H9 (cell line): ENCODE results near the gene TRMT44. TPM values are rescaled to one million over a fixed set of nuclear protein-coding genes. Genes with fewer than 3 reads are reported as not detected.

ENCODE experiments used
- DNase-seq: peaks from one replicate; pipeline ENCODE4 v3.0.0-alpha.2; 2017
- H2AFZ ChIP-seq: one replicate; pipeline ENCODE4 v1.6.1; 2013; ENCODE audit warnings: mild to moderate bottlenecking, low read length, control low read depth, moderate library complexity
- H2AK5ac ChIP-seq: 2 replicates; pipeline ENCODE4 v1.6.1; 2013; ENCODE audit warnings: low read length, control low read depth, mixed read lengths; ENCODE audit not compliant: insufficient read length
- H2BK120ac ChIP-seq: one replicate; pipeline ENCODE4 v1.6.1; 2013; ENCODE audit warnings: low read depth, mild to moderate bottlenecking, low read length, control low read depth, inconsistent platforms; ENCODE audit not compliant: poor library complexity, severe bottlenecking
- H2BK12ac ChIP-seq: 2 replicates; pipeline ENCODE4 v1.6.1; 2013; ENCODE audit warnings: low read length, control low read depth, mixed read lengths, low read depth; ENCODE audit not compliant: insufficient read length
- H2BK15ac ChIP-seq: 2 replicates; pipeline ENCODE4 v1.6.1; 2013; ENCODE audit warnings: low read depth, low read length, control low read depth
- H2BK20ac ChIP-seq: one replicate; pipeline ENCODE4 v1.6.1; 2013; ENCODE audit warnings: low read depth, mild to moderate bottlenecking, low read length, control low read depth, inconsistent platforms; ENCODE audit not compliant: poor library complexity, severe bottlenecking
- H2BK5ac ChIP-seq: 2 replicates; pipeline ENCODE4 v1.6.1; 2013; ENCODE audit warnings: low read length, control low read depth, mixed read lengths; ENCODE audit not compliant: insufficient read length
- H3K14ac ChIP-seq: 2 replicates; pipeline ENCODE4 v1.6.1; 2013; ENCODE audit warnings: low read length, control low read depth; ENCODE audit not compliant: insufficient read depth
- H3K18ac ChIP-seq: 2 replicates; pipeline ENCODE4 v1.6.1; 2013; ENCODE audit warnings: low read depth, mild to moderate bottlenecking, mixed read lengths, low read length, control low read depth; ENCODE audit not compliant: insufficient read length
- H3K23ac ChIP-seq: 2 replicates; pipeline ENCODE4 v1.6.1; 2013; ENCODE audit warnings: low read length, control low read depth, mixed read lengths, low read depth; ENCODE audit not compliant: insufficient read length
- H3K23me2 ChIP-seq: 2 replicates; pipeline ENCODE4 v1.6.1; 2013; ENCODE audit warnings: low read depth, mild to moderate bottlenecking, mixed read lengths, low read length, control low read depth; ENCODE audit not compliant: insufficient read length, poor library complexity, severe bottlenecking
- H3K27ac ChIP-seq: 2 replicates; pipeline ENCODE4 v1.5.1; 2013; ENCODE audit warnings: low read length, control low read depth, mixed read lengths, low read depth; ENCODE audit not compliant: insufficient read length
- H3K27me3 ChIP-seq: 2 replicates; pipeline ENCODE4 v1.6.1; 2013; ENCODE audit warnings: low read length, control low read depth, inconsistent platforms; ENCODE audit not compliant: insufficient read depth
- H3K4ac ChIP-seq: 2 replicates; pipeline ENCODE4 v1.6.1; 2013; ENCODE audit warnings: low read depth, mild to moderate bottlenecking, control low read depth, inconsistent platforms, low read length, moderate library complexity
- H3K4me1 ChIP-seq: 2 replicates; pipeline ENCODE4 v1.6.1; 2013; ENCODE audit warnings: low read length, control low read depth, inconsistent platforms; ENCODE audit not compliant: insufficient read depth
- H3K4me2 ChIP-seq: 2 replicates; pipeline ENCODE4 v1.6.1; 2013; ENCODE audit warnings: low read length, control low read depth, mixed read lengths; ENCODE audit not compliant: insufficient read length, insufficient read depth
- H3K56ac ChIP-seq: 2 replicates; pipeline ENCODE4 v1.6.1; 2013; ENCODE audit warnings: low read depth, mild to moderate bottlenecking, mixed read lengths, low read length, control low read depth; ENCODE audit not compliant: insufficient read length
- H3K79me1 ChIP-seq: 2 replicates; pipeline ENCODE4 v1.6.1; 2013; ENCODE audit warnings: low read depth, mild to moderate bottlenecking, moderate library complexity, low read length, control low read depth, inconsistent platforms; ENCODE audit not compliant: insufficient read depth, poor library complexity, severe bottlenecking
- H3K79me2 ChIP-seq: 2 replicates; pipeline ENCODE4 v1.6.1; 2013; ENCODE audit warnings: low read length, control low read depth, inconsistent platforms; ENCODE audit not compliant: insufficient read depth
- H3K9ac ChIP-seq: 2 replicates; pipeline ENCODE4 v1.6.1; 2013; ENCODE audit warnings: low read length, control low read depth, mixed read lengths; ENCODE audit not compliant: insufficient read length; ENCODE audit errors: extremely low read depth
- H3K9me3 ChIP-seq: one replicate; pipeline ENCODE4 v1.6.1; 2013; ENCODE audit warnings: low read depth, low read length, inconsistent platforms; ENCODE audit not compliant: control insufficient read depth
- H3T11ph ChIP-seq: one replicate; pipeline ENCODE4 v1.6.1; 2013; ENCODE audit warnings: mild to moderate bottlenecking, low read length, control low read depth, inconsistent platforms
- H4K20me1 ChIP-seq: one replicate; pipeline ENCODE4 v1.6.1; 2013; ENCODE audit not compliant: control insufficient read depth, insufficient read length, insufficient read depth
- H4K5ac ChIP-seq: 2 replicates; pipeline ENCODE4 v1.6.1; 2013; ENCODE audit warnings: low read depth, mild to moderate bottlenecking, mixed read lengths, low read length, control low read depth; ENCODE audit not compliant: insufficient read length
- H4K8ac ChIP-seq: replicated peaks from 2 replicates; pipeline ENCODE4 v1.6.1; 2013; ENCODE audit warnings: low read length, control low read depth, mixed read lengths, low read depth; ENCODE audit not compliant: insufficient read length
- H4K91ac ChIP-seq: 2 replicates; pipeline ENCODE4 v1.6.1; 2013; ENCODE audit warnings: low read depth, mild to moderate bottlenecking, moderate library complexity, mixed read lengths, low read length, control low read depth; ENCODE audit not compliant: insufficient read length
- H3K27ac Mint-ChIP-seq, 3 experiments: 2 replicates in 2 of 3; 3 replicates in 1 of 3; pipeline ENCODE4 v1.8.0; 2020 to 2021; ENCODE audit warnings: mixed read lengths in 3 of 3, mild to moderate bottlenecking in 1 of 3, moderate library complexity in 1 of 3
- H3K27me3 Mint-ChIP-seq: 2 replicates; pipeline ENCODE4 v1.8.0; 2021; ENCODE audit warnings: low read depth, mild to moderate bottlenecking, moderate library complexity, mixed read lengths
- H3K36me3 Mint-ChIP-seq, 3 experiments: 2 replicates in 2 of 3; 3 replicates in 1 of 3; pipeline ENCODE4 v1.8.0; 2020 to 2021; ENCODE audit warnings: low read depth in 3 of 3, mixed read lengths in 3 of 3; ENCODE audit not compliant: insufficient read depth in 1 of 3
- H3K4me1 Mint-ChIP-seq, 2 experiments: 2 replicates each; pipeline ENCODE4 v1.8.0; 2020; ENCODE audit warnings: mixed read lengths in 2 of 2
- H3K4me3 Mint-ChIP-seq, 2 experiments: 2 replicates in 1 of 2; 3 replicates in 1 of 2; pipeline ENCODE4 v1.8.0; 2020 to 2021; ENCODE audit warnings: mild to moderate bottlenecking in 2 of 2, mixed read lengths in 2 of 2, moderate library complexity in 1 of 2
- H3K9me3 Mint-ChIP-seq, 2 experiments: 2 replicates in 1 of 2; 3 replicates in 1 of 2; pipeline ENCODE4 v1.8.0; 2020; ENCODE audit warnings: mild to moderate bottlenecking in 2 of 2, mixed read lengths in 2 of 2, moderate library complexity in 1 of 2
- CTCF ChIP-seq: fragments of 200-600 bp; sonication (generic); conservative IDR thresholded peaks from 3 replicates; pipeline ENCODE4 v1.8.0; 2021; ENCODE audit warnings: antibody characterized with exemption, mild to moderate bottlenecking
- WGBS: extraction: QIAGEN DNeasy Blood & Tissue Kit; methylation state at CpG from one replicate; pipeline ENCODE4 v1.1.7; 2013; ENCODE audit warnings: missing lambda C conversion rate, low lambda C conversion rate, mixed read lengths; ENCODE audit not compliant: insufficient read length; ENCODE audit errors: extremely low coverage; 5-methylcytosine and 5-hydroxymethylcytosine counted together
- total RNA-seq: library from RNA; stranded (reverse); gene quantifications from 2 replicates; pipeline ENCODE4 v1.2.1, GENCODE V29; 2021

The TRMT44 gene
- total RNA-seq, 1 experiment from 2014 or later, result 22.8 TPM

GRCh38 chr4:8405516-8405875, 35.1 kb upstream of the TRMT44 start:
- peaks cover 13 to 17% of the 10 kb centered on the region in 2 experiments for H3K9me3 Mint-ChIP-seq
- WGBS, result no CpG with 5 or more reads among the region's 9 CpGs

More at GRCh38 chr4:8405516-8405875, 35.1 kb upstream of the TRMT44 start:
- no peaks in the 10 kb centered on the region for H3K23me2 ChIP-seq
- no peak overlapping the region for H2AK5ac ChIP-seq
- Mint-ChIP-seq H3K36me3 (peaks cover 19 to 34% (median 24%) of the 10 kb centered on the region in 3 experiments), H3K4me1 (peaks cover 11% of the 10 kb centered on the region in 2 experiments), H3K27me3 (peaks cover 3% of the 10 kb centered on the region), H3K27ac (no peak overlapping the region), H3K4me3 (no peak overlapping the region)
- H3K9ac ChIP-seq, result no peak overlapping the region
- H3K27ac ChIP-seq, result no peak overlapping the region
- no peak overlapping the region for H3K4me2 ChIP-seq
- no peak overlapping the region for H2BK5ac ChIP-seq
- no peak overlapping the region for H3K18ac ChIP-seq
- H2BK120ac ChIP-seq, result no peak overlapping the region
- no peak for TF ChIP-seq CTCF
- H3K23ac ChIP-seq, result no peak overlapping the region
- H2AFZ ChIP-seq, result no peak overlapping the region
- no peak overlapping the region for H2BK15ac ChIP-seq
- H3K79me1 ChIP-seq, result no peaks in the 10 kb centered on the region
- H3K14ac ChIP-seq, result no peak overlapping the region
- no peaks in the 10 kb centered on the region for H3K4me1 ChIP-seq
- H4K8ac ChIP-seq, result no peak overlapping the region
- H3K9me3 ChIP-seq, result no peaks in the 10 kb centered on the region
- no peak overlapping the region for H3K56ac ChIP-seq
- no peak overlapping the region for H2BK20ac ChIP-seq
- DNase-seq, result no peak
- H3T11ph ChIP-seq, result no peak overlapping the region
- H3K79me2 ChIP-seq, result no peaks in the 10 kb centered on the region
- H2BK12ac ChIP-seq, result no peak overlapping the region
- no peaks in the 10 kb centered on the region for H4K20me1 ChIP-seq
- H3K4ac ChIP-seq, result no peak overlapping the region
- H3K27me3 ChIP-seq, result no peaks in the 10 kb centered on the region
- H4K5ac ChIP-seq, result no peak overlapping the region
- H4K91ac ChIP-seq, result no peak overlapping the region
